SK-N-SH (cell line): ENCODE measurements around the gene CEP152. TPM values are rescaled to one million over a fixed set of nuclear protein-coding genes. Genes with fewer than 3 reads are reported as not detected.
A peak's percentile ranks its signal among the peaks of the same experiment; 100 is the strongest.

Experiments
- CTCF ChIA-PET: fragments of 300-600, 350-600 bp; formaldehyde crosslinking; extraction: SDS; loops from one replicate; lab custom pipeline; 2021; lab: Yijun Ruan, JAX
- POLR2A ChIA-PET: fragments of 350-600 bp; sonication (Branson Sonifier 250); formaldehyde crosslinking; extraction: SDS; loops from one replicate; lab custom pipeline; 2020; ENCODE audit warnings: antibody characterized with exemption, inconsistent platforms; lab: Yijun Ruan, JAX
- DNase-seq: peaks from one replicate; pipeline ENCODE4 v3.0.0; 2012
- H2AFZ ChIP-seq: fragments of 200-600 bp; sonication (generic); 2 replicates; pipeline ENCODE4 v1.8.1; 2016; ENCODE audit warnings: antibody characterized with exemption, mild to moderate bottlenecking, low read depth
- H3F3A ChIP-seq: fragments of 200-600 bp; sonication (generic); replicated peaks from 2 replicates; pipeline ENCODE3; 2016; ENCODE audit warnings: antibody characterized with exemption, mild to moderate bottlenecking; ENCODE audit not compliant: insufficient read depth
- H3K27ac ChIP-seq, 2 experiments: fragments of 200-500 bp in 1 of 2; fragments of 200-600 bp in 1 of 2; sonication (Bioruptor generic) in 1 of 2; sonication (generic), shearing (Covaris generic) in 1 of 2; 2 replicates each; pipeline versions ENCODE4 v1.5.1 to v1.6.1; 2014 to 2016; ENCODE audit warnings: low read depth in 2 of 2, inconsistent platforms in 1 of 2, low read length in 1 of 2, mild to moderate bottlenecking in 1 of 2, mixed read lengths in 1 of 2
- H3K27me3 ChIP-seq: fragments of 200-600 bp; sonication (generic), shearing (Covaris generic); 2 replicates; pipeline ENCODE4 v1.6.1; 2016; ENCODE audit warnings: mixed run types; ENCODE audit not compliant: insufficient read depth
- H3K36me3 ChIP-seq, 2 experiments: fragments of 200-500 bp in 1 of 2; fragments of 200-600 bp in 1 of 2; sonication (Bioruptor generic) in 1 of 2; sonication (generic) in 1 of 2; replicated peaks in 1 of 2; 2 replicates each; pipeline versions ENCODE3 to v1.5.1; 2014 to 2016; ENCODE audit warnings: low read length in 1 of 2, mild to moderate bottlenecking in 1 of 2; ENCODE audit not compliant: insufficient read depth in 2 of 2, control insufficient read depth in 1 of 2
- H3K4me1 ChIP-seq, 2 experiments: fragments of 200-500 bp in 1 of 2; fragments of 200-600 bp in 1 of 2; sonication (Bioruptor generic) in 1 of 2; sonication (generic), shearing (Covaris generic) in 1 of 2; 2 replicates each; pipeline versions ENCODE4 v1.5.1 to v1.6.1; 2014 to 2016; ENCODE audit warnings: low read depth in 1 of 2, low read length in 1 of 2, mixed run types in 1 of 2; ENCODE audit not compliant: insufficient read depth in 2 of 2, control insufficient read depth in 1 of 2
- H3K4me2 ChIP-seq: fragments of 200-600 bp; sonication (generic), shearing (Covaris generic); 2 replicates; pipeline ENCODE4 v1.6.1; 2017; ENCODE audit warnings: mixed run types
- H3K4me3 ChIP-seq, 2 experiments: fragments of 200-500 bp in 1 of 2; fragments of 200-600 bp in 1 of 2; sonication (Bioruptor generic) in 1 of 2; sonication (generic), shearing (Covaris generic) in 1 of 2; 2 replicates each; pipeline versions ENCODE4 v1.5.1 to v1.8.1; 2014 to 2016; ENCODE audit warnings: low read depth in 2 of 2, inconsistent platforms in 1 of 2, low read length in 1 of 2, mild to moderate bottlenecking in 1 of 2, mixed read lengths in 1 of 2, moderate library complexity in 1 of 2
- H3K79me2 ChIP-seq: fragments of 200-600 bp; sonication (generic); 2 replicates; pipeline ENCODE4 v1.8.1; 2017; ENCODE audit warnings: mild to moderate bottlenecking; ENCODE audit not compliant: insufficient read depth
- H3K9ac ChIP-seq: fragments of 200-600 bp; sonication (generic); 2 replicates; pipeline ENCODE4 v1.6.1; 2017; ENCODE audit warnings: mixed run types
- H3K9me2 ChIP-seq: fragments of 200-600 bp; sonication (generic); 2 replicates; pipeline ENCODE4 v1.6.1; 2017; ENCODE audit warnings: mixed run types
- H3K9me3 ChIP-seq: fragments of 200-600 bp; sonication (generic); 2 replicates; pipeline ENCODE4 v1.6.1; 2017; ENCODE audit warnings: mixed run types, mild to moderate bottlenecking, moderate library complexity
- H4K20me1 ChIP-seq: fragments of 200-600 bp; sonication (generic); 2 replicates; pipeline ENCODE4 v1.6.1; 2017; ENCODE audit warnings: mild to moderate bottlenecking, mixed run types; ENCODE audit not compliant: insufficient read depth
- CHD2 ChIP-seq: fragments of 150-350 bp; IDR thresholded peaks from 2 replicates; pipeline ENCODE4 v1.6.1; 2018; ENCODE audit warnings: low read length; ENCODE audit not compliant: partially characterized antibody
- CTCF ChIP-seq: fragments of 200-600 bp; sonication (generic); IDR thresholded peaks from 2 replicates; pipeline ENCODE4 v1.6.1; 2017; ENCODE audit warnings: antibody characterized with exemption, mild to moderate bottlenecking, moderate library complexity
- EP300 ChIP-seq, 2 experiments: IDR thresholded peaks; 2 replicates each; pipeline versions ENCODE4 v1.4.0 to v1.6.1; 2012; ENCODE audit warnings: borderline replicate concordance in 1 of 2, low read depth in 1 of 2, low read length in 1 of 2
- EZH2phosphoT487 ChIP-seq: fragments of 200-600 bp; sonication (generic); IDR thresholded peaks from 2 replicates; pipeline ENCODE4 v1.6.1; 2017; ENCODE audit warnings: low read depth, mixed run types, mild to moderate bottlenecking, antibody characterized with exemption, moderate library complexity, borderline replicate concordance
- FOSL2 ChIP-seq: IDR thresholded peaks from 2 replicates; pipeline ENCODE4 v1.4.0; 2012; ENCODE audit warnings: low read depth, mild to moderate bottlenecking, moderate library complexity, borderline replicate concordance
- FOXJ3 ChIP-seq: sonication (generic); formaldehyde crosslinking; IDR thresholded peaks from 2 replicates; pipeline ENCODE4 v1.5.1; 2020; ENCODE audit warnings: mild to moderate bottlenecking, missing genetic modification reagents
- FOXM1 ChIP-seq: IDR thresholded peaks from 2 replicates; pipeline ENCODE4 v1.4.0; 2012; ENCODE audit warnings: low read depth, mild to moderate bottlenecking
- GABPA ChIP-seq: IDR thresholded peaks from 2 replicates; pipeline ENCODE4 v1.4.0; 2012; ENCODE audit warnings: low read depth, mild to moderate bottlenecking
- GATA2 ChIP-seq: sonication (generic); formaldehyde crosslinking; IDR thresholded peaks from 2 replicates; pipeline ENCODE4 v1.5.0; 2020; ENCODE audit warnings: mild to moderate bottlenecking, missing genetic modification reagents
- IRF3 ChIP-seq: fragments of 150-350 bp; IDR thresholded peaks from 2 replicates; pipeline ENCODE4 v1.6.1; 2016; ENCODE audit warnings: mild to moderate bottlenecking, low read depth, low read length
- MAX ChIP-seq: IDR thresholded peaks from 2 replicates; pipeline ENCODE4 v1.4.0; 2012; ENCODE audit warnings: low read depth
- NFIC ChIP-seq: IDR thresholded peaks from 2 replicates; pipeline ENCODE4 v1.4.0; 2012; ENCODE audit warnings: borderline replicate concordance
- NRF1 ChIP-seq: IDR thresholded peaks from 2 replicates; pipeline ENCODE4 v1.6.1; 2012; ENCODE audit warnings: low read depth, mild to moderate bottlenecking, low read length
- PBX3 ChIP-seq: IDR thresholded peaks from 2 replicates; pipeline ENCODE4; 2012
- RAD21 ChIP-seq: IDR thresholded peaks from 2 replicates; pipeline ENCODE4 v1.6.1; 2012; ENCODE audit warnings: mild to moderate bottlenecking, low read length
- RCOR1 ChIP-seq: fragments of 150-350 bp; IDR thresholded peaks from 2 replicates; pipeline ENCODE4 v1.6.1; 2017; ENCODE audit warnings: antibody characterized with exemption, low read length
- REST ChIP-seq: IDR thresholded peaks from 2 replicates; pipeline ENCODE4 v1.6.1; 2012; ENCODE audit warnings: mild to moderate bottlenecking, low read depth, low read length, moderate library complexity
- RFX5 ChIP-seq: IDR thresholded peaks from 2 replicates; pipeline ENCODE4 v1.6.1; 2012; ENCODE audit warnings: mild to moderate bottlenecking, improper control_type of control experiment, low read length
- RXRA ChIP-seq: IDR thresholded peaks from 2 replicates; pipeline ENCODE4 v1.4.0; 2012; ENCODE audit warnings: low read depth, mild to moderate bottlenecking, borderline replicate concordance
- SIN3A ChIP-seq: IDR thresholded peaks from 2 replicates; pipeline ENCODE4 v1.6.1; 2012; ENCODE audit warnings: low read depth, mild to moderate bottlenecking, low read length, moderate library complexity, borderline replicate concordance
- SMC3 ChIP-seq: IDR thresholded peaks from 2 replicates; pipeline ENCODE4 v1.6.1; 2012; ENCODE audit warnings: low read depth, low read length, improper control_type of control experiment
- TAF1 ChIP-seq: IDR thresholded peaks from 2 replicates; pipeline ENCODE4 v1.6.1; 2012; ENCODE audit warnings: low read depth, mild to moderate bottlenecking, low read length, moderate library complexity, borderline replicate concordance
- TCF12 ChIP-seq: IDR thresholded peaks from 2 replicates; pipeline ENCODE4 v1.4.0; 2012
- YY1 ChIP-seq: IDR thresholded peaks from 2 replicates; pipeline ENCODE4 v1.4.0; 2012; ENCODE audit warnings: low read depth, mild to moderate bottlenecking
- WGBS: methylation state at CpG from one replicate; pipeline ENCODE4 v1.1.6; 2017; ENCODE audit warnings: low lambda C conversion rate; 5-methylcytosine and 5-hydroxymethylcytosine counted together
- polyA plus RNA-seq, 3 experiments: library from polyadenylated mRNA; depleted of rRNA; stranded (reverse); fragments of >200 nt; gene quantifications; 2 replicates each; pipeline ENCODE4 v1.2.3, GENCODE V29; 2012

The CEP152 gene
- polyA plus RNA-seq, 1 of the 3 experiments (the other 2 are of a cell fraction), result 0.71 TPM

- H2AFZ ChIP-seq, result no peak overlapping the region
- H4K20me1 ChIP-seq, result no peaks in the 10 kb centered on the region
- H3K27ac ChIP-seq, result peak overlapping the region in 1 of 2 experiments; percentile 80; a peak in 1 of 4 replicates
- no peak overlapping the region for H3K4me2 ChIP-seq
- DNase-seq, result peak; percentile 20
- peaks cover 11% of the 10 kb centered on the region for H3F3A ChIP-seq
- no peak overlapping the region for H3K4me3 ChIP-seq
- CTCF ChIA-PET, result interaction anchor here (0.7 to 5.3 kb wide), 24 partner anchors 9 to 454 kb away, joined by 3 to 47 read pairs (median 4); partner anchors contain the start of genes CEP152 and FBN1
- 69% methylated on average over 4 of the region's 4 CpGs for WGBS
- H3K4me1 ChIP-seq, result peaks cover 12 to 39% of the 10 kb centered on the region in 2 experiments
- no peaks in the 10 kb centered on the region for H3K27me3 ChIP-seq
- H3K36me3 ChIP-seq, result peaks cover 7 to 11% of the 10 kb centered on the region in 2 experiments
- POLR2A ChIA-PET, result no interaction called here
- peaks cover 71% of the 10 kb centered on the region for H3K79me2 ChIP-seq
- H3K9me2 ChIP-seq, result no peaks in the 10 kb centered on the region
- H3K9me3 ChIP-seq, result no peaks in the 10 kb centered on the region
- no peak overlapping the region for H3K9ac ChIP-seq
- no peak for TF ChIP-seq CHD2
- no peak for TF ChIP-seq RFX5
- no peak for TF ChIP-seq IRF3
- TF ChIP-seq FOXJ3 (CRISPR knock-in tag), result no peak
- no peak for TF ChIP-seq TAF1
- TF ChIP-seq REST, result no peak
- no peak for TF ChIP-seq SIN3A
- no peak for TF ChIP-seq TCF12
- peak; percentile 71 for TF ChIP-seq CTCF
- TF ChIP-seq NFIC, result no peak
- no peak for TF ChIP-seq EZH2phosphoT487
- no peak for TF ChIP-seq GATA2 (CRISPR knock-in tag)
- TF ChIP-seq FOSL2, result no peak
- no peak for TF ChIP-seq PBX3
- TF ChIP-seq EP300 (IDR thresholded peaks at IDR 0.05; ENCODE audit: borderline replicate concordance in 1 of 2, low read depth in 1 of 2, low read length in 1 of 2), result no peak
- TF ChIP-seq GABPA, result no peak
- TF ChIP-seq RXRA, result no peak
- no peak for TF ChIP-seq FOXM1
- TF ChIP-seq RCOR1, result no peak
- TF ChIP-seq YY1, result no peak
- TF ChIP-seq SMC3, result peak; percentile 42
- TF ChIP-seq NRF1, result no peak
- no peak for TF ChIP-seq MAX
- peak; percentile 69 for TF ChIP-seq RAD21
Observed at GRCh38 chr15:48800811-48801455, 9.9 kb downstream of the CEP152 start.
